Vein endothelial cell (primary cell): ENCODE data around the gene ACTL7B. TPM values are rescaled to one million over a fixed set of nuclear protein-coding genes. Genes with fewer than 3 reads are reported as not detected.

Source experiments
- small RNA-seq: library from RNA; depleted of rRNA; stranded (forward); fragments of <200 nt; gene quantifications from one replicate; pipeline ENCODE3, GENCODE V24; 2012
- total RNA-seq: library from RNA; depleted of rRNA; stranded (reverse); fragments of >200 nt; gene quantifications from 2 replicates; pipeline ENCODE4 v1.2.3, GENCODE V29; 2012

Gene ACTL7B, protein sequence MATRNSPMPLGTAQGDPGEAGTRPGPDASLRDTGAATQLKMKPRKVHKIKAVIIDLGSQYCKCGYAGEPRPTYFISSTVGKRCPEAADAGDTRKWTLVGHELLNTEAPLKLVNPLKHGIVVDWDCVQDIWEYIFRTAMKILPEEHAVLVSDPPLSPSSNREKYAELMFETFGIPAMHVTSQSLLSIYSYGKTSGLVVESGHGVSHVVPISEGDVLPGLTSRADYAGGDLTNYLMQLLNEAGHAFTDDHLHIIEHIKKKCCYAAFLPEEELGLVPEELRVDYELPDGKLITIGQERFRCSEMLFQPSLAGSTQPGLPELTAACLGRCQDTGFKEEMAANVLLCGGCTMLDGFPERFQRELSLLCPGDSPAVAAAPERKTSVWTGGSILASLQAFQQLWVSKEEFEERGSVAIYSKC
- 0.10 TPM in 1 of 2 replicates, not detected in the other for total RNA-seq

GRCh38 chr9:108855888-108856287, at the start of gene ACTL7B:
TSS of gene ACTL7B (minus strand) at chr9:108855986. CDS start at chr9:108855930, 56 bp downstream.

GRCh38 chr9:108861997-108862396, 6.2 kb upstream of the ACTL7B start, which contains the start of gene ACTL7A:
TSS of gene ACTL7A (plus strand) at chr9:108862266. CDS start at chr9:108862323, 57 bp downstream.

Small RNAs within 50 kb of the gene (small RNA-seq; reads per million reads assigned to genes)
- not detected for gene AL359692.1

Other genes starting within 250 kb of the ACTL7B start
- gene ACTL7A, start 6.3 kb upstream of the ACTL7B start, total RNA-seq, result not detected in 2 replicates
- gene ELP1, start 78.1 kb upstream of the ACTL7B start, total RNA-seq, result 25.5 and 26.4 TPM in 2 replicates
- gene ABITRAM, start 78.4 kb upstream of the ACTL7B start, total RNA-seq, result 7.8 and 8.0 TPM in 2 replicates
- gene CTNNAL1, start 157.5 kb upstream of the ACTL7B start, total RNA-seq, result 92.6 and 135 TPM in 2 replicates